ENCODE data around the gene SORCS1.

- TF ChIP-seq CTCF (IDR thresholded peaks at IDR 0.05) (no peak), POLR2A (IDR thresholded peaks at IDR 0.05) (no peak)
These were observed 232.7 kb downstream of the SORCS1 start for GRCh38 chr10:106931853-106932249.
